GM18870 (cell line): Measurements from ENCODE around the gene CX3CR1.
"Not testable (repeated sequence)": the region's sequence is repeated elsewhere in the genome, so short reads cannot be mapped to it uniquely, and the experiment has no call there.

Experiments used
- ATAC-seq: cut with Tn5 transposase; IDR thresholded peaks from one replicate; pipeline ENCODE4 v1.9.1; 2021; ENCODE audit warnings: moderate library complexity; ENCODE audit not compliant: unreplicated experiment

Gene CX3CR1

DNA sequence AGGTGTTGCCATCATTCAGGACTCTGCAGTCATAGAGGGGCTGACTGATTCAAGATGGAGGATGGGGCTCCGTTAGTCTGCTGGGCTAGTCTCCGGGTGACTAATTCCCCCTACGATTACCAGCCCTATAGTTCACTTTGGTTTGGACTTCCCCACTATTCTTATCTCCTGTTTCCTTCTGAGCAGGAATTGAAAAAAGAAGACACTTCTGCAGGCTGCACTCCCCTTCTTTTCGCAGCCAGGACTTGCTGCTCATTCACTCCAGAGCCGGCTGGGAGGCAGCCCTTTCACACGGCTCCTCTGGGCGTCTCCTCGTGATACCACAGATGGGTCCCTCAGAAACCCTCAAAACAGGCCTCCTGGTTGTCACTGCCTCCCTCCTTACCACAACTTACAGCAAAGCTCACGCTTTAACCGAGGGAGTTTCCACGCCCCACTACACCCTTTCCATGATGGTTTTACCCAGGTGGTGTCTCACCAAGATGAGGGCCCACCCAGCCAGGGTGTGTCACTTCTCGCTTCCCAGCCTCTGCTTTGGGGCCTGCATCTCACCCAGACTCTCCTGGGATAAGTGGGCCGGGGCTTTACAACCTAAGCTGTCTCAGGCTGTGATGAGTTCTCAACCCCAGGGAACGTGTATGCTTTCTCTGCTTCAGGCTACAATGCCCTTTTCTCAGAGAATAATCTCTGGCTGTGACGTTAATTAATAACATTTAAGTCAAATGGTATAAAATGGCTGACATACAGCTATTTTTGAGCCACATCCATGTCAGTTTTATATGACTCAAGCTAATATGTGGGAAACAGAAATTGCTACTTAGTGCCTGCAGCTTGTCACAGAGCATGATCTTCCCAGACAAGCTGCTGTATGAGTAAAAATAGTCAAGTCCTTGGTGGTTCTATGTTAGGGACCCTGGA, 11.9 kb downstream of the CX3CR1 start:
- no peak for ATAC-seq

DNA sequence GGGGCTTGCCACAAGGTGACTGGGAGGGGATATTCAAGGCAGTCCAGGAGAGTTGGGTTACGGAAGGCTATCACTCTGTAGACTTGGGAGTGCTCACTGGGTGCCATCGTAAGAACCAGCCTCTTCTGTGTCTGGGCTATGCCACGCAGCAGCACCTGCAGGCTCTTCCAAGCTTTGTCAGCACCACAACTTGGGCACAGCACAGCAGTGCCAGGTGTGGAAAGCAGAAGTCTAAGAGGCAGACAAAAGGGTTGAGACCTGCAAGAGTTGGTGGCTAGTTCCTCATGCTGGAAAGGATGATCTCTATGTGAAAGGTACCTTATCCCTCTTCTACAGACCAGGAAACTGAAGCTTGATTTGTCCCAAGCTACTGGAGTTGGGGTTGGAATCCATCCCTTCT, 15.8 kb downstream of the CX3CR1 start:
- ATAC-seq, result no peak

DNA sequence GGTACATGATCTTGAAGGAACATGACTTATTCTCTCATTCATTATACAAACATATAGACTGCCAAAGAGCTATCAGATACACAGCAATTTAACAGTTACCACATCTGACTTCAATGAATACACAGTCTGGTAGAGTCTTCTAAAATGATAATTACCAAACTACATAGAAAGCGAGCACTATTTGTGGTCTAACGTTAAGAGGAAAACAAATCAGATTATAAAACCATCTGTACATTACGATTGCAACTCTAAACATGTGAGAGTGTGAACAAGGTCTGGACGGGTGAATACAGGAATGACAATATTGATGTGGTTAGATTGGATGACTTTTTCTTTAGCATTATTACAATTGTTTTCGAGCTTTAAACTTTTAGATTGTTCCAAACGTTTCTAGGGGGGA, 16.3 kb downstream of the CX3CR1 start:
- no peak for ATAC-seq

DNA sequence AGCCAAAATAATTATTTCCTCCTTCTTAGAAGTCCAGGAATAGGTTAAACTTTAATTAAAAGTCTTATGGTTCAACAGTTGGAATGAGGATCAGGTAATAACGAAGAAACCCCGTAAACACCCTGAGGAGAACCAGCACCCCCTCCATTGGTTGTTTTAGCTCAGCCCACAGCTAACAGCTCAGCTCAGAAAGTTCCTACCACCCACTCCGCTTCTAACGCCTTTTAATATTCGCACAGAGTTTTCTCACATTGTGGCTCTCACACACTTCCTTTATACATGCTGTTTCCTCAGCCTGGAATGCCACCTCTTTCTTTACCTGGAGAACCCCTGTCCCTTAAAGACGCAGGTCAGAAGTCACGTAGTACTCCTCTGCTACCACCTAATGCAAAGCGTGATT, 17.0 kb downstream of the CX3CR1 start:
- ATAC-seq, result no peak

DNA sequence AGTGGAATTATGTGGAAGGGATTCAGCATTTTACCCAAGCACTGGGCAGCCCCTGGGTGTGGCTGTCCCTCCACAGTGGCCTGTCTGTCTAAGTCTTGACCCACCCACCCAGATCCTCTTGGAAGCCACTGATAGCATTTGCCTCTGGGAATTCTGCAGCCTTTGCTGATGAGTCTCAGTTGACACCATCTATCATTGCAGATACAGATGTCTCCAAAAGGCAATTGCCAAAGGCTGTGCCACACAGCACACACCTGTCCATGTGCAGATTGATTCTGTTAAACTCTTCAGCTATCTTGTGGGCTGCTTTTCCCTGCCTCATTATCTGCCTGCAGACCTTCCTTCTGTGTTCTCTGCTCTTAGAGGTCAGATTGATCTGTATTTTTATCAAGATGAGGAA, 18.1 kb downstream of the CX3CR1 start:
- no peak for ATAC-seq

DNA sequence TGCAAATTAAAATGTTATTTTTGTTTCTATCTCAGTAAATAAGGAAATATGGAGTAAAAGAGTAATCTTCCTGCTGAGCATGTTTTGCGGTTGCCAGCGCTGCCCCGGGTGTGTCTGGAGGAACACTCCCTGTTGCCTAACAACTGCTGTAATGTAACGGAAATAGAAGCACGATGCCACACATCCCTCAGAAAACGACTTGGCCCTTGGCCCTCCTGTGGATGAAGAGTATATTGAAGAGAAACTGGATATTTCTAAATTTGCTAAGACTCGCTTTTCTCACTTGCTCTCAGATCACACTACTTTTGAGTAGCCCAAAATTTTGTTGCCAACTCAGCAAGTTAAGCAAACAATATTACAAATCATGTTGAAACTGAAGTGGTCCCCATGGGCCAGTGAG, 18.9 kb downstream of the CX3CR1 start:
- peak; percentile 74 for ATAC-seq

DNA sequence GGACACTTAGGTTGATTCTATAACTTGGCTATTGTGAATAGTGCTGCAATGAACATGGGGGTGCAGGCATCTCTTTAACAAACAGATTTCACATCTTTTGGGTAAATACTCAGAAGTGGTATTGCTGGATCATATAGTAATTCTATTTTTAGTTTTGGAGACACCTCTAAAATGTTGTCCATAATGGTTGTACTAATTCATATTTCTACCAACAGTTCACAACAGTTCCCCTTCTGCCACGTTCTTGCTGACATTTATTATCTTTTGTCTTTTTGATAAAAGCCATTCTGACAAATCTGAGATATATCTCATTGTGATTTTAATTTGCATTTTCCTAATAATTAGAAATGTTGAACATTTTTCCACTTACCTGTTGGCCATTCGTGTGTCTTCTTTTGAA, 19.5 kb downstream of the CX3CR1 start:
- ATAC-seq, result no peak

DNA sequence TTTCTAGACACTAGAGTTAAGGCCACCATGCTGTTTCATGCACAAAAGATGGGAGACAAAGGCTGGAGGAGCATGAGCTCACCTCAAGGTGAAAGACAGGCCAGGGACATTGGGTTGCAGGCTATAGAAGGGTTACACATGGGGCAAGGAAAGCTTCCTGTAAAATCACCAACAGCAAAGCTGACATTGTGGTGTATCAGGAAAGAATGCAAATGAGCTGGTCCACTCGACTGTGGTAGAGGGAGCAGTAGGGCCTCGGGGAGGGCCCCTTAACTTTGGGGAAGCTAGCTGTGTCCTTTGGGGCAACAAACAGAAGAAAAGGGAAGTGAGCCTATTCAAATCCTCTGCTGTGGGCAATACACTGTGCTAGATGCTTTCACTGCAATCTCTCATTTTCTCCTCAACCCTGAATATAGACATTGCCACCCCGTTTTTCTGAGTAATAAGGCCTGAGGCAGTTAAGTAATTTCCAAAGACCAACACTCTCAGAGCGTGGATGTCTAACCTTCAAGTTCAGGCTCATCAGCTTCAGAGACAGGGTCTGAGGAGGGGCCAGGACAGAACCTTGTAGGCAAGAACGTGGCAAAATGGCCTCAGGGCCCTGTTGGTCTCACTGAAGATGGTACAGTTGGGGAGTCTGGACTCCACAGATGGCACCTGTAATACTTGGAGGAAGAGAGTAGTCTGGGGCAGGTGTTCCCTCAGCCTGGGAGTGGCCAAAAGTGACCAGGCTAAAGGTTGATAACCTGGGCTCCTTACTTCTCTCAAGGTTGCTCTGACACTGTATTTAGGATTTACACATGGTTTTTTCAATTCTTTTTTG, 24.1 kb downstream of the CX3CR1 start:
- ATAC-seq, result peak; percentile 96

DNA sequence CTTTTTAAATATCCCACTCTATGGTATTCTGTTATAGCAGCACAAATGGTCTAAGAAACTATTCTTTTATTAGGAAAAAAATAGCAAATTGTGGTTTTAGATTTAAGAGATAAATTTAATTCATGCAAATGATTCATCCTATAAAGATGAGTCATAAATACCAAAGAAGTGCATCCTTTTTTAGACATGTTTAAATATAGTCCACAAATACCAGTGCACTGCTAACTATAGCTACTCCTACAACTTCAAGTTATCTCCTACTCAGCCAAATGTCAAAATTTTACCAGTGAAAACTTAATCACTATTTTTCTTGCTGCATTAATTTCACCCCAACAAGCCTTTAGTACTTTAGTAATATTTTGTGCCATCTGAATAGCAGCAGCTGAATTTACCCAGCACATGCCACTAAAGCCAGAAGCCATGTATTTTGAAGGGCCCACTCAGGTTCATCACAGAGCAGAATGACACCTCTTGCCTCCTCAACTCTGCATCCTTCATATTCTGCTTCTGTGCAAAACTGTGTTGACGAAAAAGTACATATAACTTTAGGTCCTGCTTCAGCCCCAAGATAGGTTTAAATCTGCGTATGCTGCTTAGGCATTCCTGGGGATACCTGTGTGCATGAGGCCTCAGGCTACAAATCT, 24.9 kb downstream of the CX3CR1 start:
- ATAC-seq, result no peak

DNA sequence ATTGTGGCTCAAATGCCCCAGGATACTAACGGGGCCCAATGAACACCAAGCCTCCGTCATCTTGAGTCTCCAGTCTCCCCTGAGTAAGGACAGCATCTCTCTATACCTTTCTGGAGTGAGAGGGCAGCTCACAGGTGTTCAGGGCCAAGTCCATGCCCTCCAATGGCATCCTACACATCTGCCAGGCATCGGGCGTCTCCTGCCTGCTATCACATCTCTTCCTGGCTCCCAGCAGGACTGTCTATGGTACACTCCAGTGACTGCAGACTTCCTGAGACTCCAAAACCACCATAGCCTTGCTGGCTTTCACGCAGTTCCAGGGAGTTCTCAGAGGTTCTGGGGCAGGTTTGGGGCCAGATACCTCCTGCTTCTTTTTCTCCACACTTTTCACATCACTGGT, 28.3 kb downstream of the CX3CR1 start:
- no peak for ATAC-seq

DNA sequence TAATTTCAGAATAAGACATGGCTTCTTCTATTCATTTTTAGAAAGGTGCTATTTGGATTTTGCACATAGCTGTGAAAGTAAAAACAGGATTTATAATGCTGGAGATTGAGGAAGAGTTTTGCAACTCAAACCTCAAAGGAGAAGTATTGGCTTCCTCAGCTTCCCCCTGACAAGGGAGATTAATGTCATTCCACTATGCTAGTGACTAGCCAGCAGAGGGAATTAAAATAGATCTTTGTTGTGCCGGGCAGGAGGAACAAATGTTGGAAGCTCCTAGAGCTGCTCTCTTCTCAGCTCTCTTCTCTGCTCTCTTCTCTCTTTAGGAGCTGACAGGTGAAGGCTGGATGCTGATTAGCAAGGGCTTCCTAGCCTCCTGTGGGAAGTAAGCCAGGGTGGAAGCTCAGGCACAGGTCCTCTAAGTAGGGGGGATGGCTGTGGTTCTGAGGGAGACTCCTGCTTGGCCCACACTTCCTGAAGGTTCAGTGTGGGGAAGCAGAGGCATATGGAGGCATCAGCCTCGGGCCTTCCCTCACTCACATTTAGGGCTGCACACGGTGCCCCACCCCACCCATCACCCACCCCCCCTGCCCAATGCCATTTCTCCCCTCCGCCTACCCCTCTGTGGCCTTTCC, 29.6 kb downstream of the CX3CR1 start:
- ATAC-seq, result no peak

DNA sequence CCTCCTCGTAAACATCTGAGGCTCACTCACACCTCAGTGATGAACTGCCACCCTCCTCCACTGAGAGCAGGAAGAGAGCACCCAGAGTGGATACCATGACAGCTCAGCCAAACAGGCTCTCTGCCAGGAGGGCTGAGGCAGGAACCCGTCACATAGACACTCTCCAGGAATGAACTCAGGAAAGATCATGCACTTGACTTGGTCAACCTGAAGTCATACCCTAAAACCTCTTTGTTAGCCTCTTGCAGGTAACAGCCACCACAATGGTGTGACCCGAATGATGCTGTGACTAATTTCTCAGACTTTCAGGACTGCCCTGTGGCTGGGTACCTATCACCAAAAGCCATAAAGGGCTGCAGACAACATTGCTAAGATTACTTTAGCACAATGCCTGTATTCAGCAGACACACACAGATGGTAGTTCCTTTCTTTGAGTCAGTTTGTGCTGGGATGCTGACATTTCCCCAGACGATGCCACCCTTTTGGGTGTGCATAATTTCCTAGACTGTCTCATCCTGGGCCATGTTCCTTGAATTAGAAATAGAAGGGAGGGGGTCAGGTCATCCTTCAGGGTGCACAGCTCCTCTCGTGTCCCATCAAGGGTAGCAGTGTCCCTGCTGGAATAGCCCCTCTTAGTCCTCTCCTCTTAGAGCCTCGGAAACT, 30.3 kb downstream of the CX3CR1 start:
- ATAC-seq, result peak; percentile 58

DNA sequence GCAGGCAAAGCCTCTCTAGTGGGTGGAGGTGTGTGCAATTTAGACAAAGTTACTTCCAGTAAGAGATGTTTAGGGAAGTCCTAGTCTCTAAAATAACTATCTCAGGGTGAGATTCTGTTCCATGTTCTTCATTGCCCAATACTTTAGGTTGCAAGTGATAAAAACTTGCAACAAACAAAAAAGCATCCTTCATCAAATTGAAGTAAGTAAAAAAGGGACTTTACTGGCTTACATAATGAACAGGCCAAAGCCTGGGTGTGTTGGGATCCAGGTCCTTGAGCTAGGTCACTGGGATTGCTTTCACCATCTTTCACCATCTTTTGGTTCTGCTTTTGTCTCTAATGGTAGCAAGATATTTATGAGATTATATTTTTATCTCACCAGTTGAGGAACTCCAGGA, 38.3 kb downstream of the CX3CR1 start:
- ATAC-seq, result no peak

DNA sequence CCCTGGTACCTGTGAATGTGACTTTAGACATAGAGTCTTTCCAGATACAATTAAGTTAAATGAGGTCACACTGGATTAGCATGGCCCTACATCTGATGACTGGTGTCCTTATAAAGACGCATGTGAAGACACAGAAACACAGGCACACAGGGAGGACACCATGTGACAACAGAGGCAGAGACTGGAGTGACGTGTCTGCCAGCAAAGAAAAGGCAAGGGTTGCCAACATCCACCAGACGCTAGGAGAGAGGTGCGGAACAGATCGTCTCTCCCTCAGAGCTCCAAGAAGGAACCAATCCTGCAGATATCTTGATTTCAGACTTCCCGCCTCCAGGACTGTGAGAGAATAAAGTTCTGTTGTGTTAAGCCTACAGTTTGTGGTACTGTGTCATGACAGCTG, 42.8 kb downstream of the CX3CR1 start:
- no peak for ATAC-seq

DNA sequence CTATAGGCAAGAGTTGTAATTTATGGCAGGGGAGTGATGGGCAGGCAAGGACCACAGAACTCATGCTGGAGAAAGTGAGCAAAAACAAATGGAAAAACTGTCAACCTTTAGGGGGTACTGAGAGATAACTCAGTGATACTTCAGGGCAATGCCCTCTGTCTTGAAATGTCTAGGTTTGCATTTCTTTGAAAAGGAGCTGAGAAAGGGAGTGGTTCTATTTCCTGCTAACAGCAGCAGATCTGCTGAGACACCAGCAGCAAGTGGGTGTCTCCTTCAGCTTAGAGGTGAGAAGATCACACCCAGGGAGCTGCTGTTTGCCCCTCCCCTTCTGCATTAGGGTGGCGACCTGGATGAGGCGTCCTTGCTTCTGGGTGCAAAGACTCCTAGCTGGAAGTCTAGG, 45.2 kb downstream of the CX3CR1 start:
- no peak for ATAC-seq

DNA sequence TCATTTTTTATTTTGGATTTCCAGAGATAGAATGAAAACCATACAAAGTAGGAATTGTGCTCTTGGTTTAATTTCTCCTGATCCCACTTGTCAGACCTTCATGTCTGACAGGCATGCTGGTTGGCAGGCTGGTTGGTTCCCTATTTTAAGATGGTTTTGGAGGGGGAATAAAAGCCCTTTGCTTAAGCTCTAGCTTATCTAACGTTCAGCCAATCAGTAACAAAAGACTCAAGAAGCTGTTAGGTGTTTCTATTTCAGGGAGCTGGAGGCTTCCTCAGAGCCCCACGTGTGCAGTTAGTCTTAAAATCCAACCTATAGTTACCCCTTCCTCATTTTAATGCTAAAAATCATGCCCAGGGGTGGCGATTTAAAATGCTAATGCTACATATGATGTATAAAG, 47.0 kb downstream of the CX3CR1 start:
- ATAC-seq, result no peak

DNA sequence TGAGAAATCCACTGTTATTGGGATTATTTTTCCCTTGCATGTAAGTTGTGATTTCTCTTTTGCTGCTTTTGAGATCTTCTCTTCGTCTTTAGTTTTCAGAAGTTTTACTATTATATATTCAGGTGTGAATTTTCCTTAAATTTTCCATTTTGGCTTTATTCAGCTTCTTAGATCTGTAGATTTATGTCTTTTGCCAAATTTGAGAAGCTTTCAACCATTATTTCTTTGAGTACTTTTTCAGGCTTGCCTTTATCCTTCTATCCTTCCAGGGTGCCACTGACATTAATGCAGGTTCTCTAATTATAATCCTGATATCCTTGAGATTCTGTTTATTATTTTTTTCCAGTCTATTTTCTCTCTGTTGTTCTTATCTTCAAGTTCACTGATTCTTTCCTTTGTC, 49.4 kb downstream of the CX3CR1 start:
- ATAC-seq, result no peak

DNA sequence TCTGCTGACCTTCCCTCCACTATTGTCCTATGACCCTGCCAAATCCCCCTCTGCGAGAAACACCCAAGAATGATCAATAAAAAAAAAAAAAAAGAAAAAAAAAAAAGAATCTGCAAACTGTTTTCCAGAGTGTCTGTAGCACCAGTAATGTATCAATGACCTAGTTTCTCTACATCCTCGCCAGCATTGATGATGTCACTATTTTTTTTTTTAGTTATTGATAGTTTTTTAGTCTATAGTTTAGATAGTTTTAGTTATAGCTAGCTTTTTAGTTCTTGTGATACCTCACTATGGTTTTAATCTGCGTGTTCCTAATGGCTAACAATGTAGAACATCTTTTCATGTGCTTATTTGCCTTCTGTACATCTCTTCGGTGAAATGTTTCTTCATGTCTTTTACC, 51.3 kb downstream of the CX3CR1 start:
- ATAC-seq, result no peak

DNA sequence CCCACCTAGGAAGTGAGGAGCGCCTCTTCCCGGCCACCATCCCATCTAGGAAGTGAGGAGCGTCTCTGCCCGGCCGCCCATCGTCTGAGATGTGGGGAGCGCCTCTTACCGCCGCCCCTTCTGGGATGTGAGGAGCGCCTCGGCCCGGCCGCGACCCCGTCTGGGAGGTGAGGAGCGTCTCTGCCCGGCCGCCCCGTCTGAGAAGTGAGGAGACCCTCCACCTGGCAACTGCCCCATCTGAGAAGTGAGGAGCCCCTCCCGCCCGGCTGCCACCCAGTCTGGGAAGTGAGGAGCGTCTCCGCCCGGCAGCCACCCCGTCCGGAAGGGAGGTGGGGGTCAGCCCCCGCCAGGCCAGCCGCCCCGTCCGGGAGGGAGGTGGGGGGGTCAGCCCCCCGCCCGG, 52.2 kb downstream of the CX3CR1 start:
- not testable (repeated sequence) for ATAC-seq

DNA sequence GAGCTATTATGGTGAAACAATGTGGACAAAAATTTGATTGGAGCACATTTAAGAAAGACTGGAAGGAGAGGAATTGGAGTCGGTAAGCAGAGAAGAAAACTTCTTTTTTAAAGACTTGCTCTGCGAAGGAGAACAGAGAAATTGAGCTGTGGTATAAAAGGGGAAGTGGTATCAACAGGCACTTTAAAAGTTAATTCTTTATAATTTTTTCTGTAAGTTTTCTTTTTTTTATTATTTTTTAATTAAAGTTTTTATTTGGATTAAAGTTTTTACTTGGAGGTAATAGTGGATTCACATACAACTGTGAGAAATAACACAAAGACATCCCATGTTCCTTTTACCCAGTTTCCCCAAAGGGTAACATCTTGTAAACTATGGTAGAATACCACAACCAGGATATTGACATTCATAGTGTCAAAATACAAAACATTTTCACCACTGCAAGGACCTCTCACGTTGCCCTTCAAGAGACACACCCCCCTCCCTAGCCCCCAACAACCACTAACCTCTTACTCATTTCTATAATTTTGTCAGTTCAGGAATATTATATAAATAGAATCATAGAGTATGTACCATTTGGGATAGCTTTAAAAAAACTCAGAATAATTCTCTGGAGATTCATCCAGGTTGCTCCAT, 53.6 kb downstream of the CX3CR1 start:
- no peak for ATAC-seq
